ENCODE measurements around the gene NAA38. TPM values are rescaled to one million over a fixed set of nuclear protein-coding genes. Genes with fewer than 3 reads are reported as not detected.

Gene NAA38
- total RNA-seq, 1 experiment from 2014 or later, result 103 TPM

DNA sequence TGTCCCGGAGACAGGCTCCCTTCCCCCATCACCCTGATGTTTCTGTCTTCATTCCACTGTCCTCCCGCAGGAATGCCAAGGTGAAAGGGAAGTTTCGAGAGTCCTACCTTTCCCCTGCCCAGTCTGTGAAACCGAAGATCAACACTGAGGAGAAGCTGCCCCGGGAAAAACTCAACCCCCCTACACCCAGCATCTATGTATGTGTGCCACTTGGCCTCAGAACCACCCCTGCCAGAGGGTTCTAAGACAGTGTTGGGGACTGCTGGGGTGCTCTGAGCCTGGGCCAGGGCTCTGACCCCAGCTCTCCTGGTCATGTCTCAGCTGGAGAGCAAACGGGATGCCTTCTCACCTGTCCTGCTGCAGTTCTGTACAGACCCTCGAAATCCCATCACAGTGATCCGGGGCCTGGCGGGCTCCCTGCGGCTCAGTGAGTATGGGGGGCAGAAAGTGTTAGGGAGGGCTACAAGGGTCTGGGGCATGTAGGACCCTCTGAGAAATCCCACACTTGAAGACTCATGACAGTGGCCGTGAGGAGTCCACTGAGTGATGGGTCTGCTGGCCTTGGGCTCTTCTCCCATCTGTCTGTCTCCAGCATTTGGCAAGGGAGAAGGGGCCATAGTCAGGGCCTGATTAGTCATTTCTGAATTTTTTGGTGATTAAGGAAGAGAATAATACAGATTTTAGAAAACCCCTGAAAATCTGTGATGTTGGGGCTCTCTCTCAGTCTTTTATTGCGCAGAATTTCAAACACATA is 7.4 kb downstream of the NAA38 start:
- H3K9ac ChIP-seq (ENCODE audit: low read length), result peak overlapping the region; percentile 80
- H3K27me3 ChIP-seq (ENCODE audit: insufficient read depth, low read length), result no peaks in the 10 kb centered on the region
- RAD21 ChIA-PET (ENCODE audit: low non-redundant PET in 1 of 2, low total read pairs in 2 of 2, uncharacterized antibody in 2 of 2, unreplicated experiment in 2 of 2), result no interaction called here
- BruUV-seq (replicated peaks), result no TSS peak
- DNase-seq (ENCODE audit: low read depth, low spot score) (no peak), ATAC-seq (no peak)
- peak overlapping the region; percentile 5 to 77; a peak in 2 of 4 replicates for H3K4me3 ChIP-seq (replicated peaks in 1 of 2; ENCODE audit: low read depth in 1 of 2, low read length in 2 of 2)
- H3K36me3 ChIP-seq (ENCODE audit: control insufficient read depth in 1 of 2, insufficient read depth in 2 of 2, low read length in 2 of 2), result peaks cover 27 to 31% of the 10 kb centered on the region in 2 experiments
- H3K79me2 ChIP-seq (ENCODE audit: insufficient read depth, low read length), result peaks cover 45% of the 10 kb centered on the region
- peaks cover 20 to 37% of the 10 kb centered on the region in 2 experiments for H3K4me1 ChIP-seq (ENCODE audit: control insufficient read depth in 1 of 2, insufficient read depth in 2 of 2, low read length in 2 of 2)
- H3K9me2 ChIP-seq (ENCODE audit: insufficient read depth), result no peaks in the 10 kb centered on the region
- POLR2A ChIA-PET, result interaction anchor here (2.2 kb wide), 1 partner anchor 7 kb away, joined by 7 read pairs; no protein-coding TSS in a partner anchor
- no peaks in the 10 kb centered on the region for H4K20me1 ChIP-seq (ENCODE audit: insufficient read depth)
- H3K27ac ChIP-seq (ENCODE audit: low read depth, low read length), result peak overlapping the region; percentile 68; the same call in 1 of the 2 replicates
- TF ChIP-seq REST (IDR thresholded peaks at IDR 0.05; ENCODE audit: low read depth), result no peak
- TF ChIP-seq ZBTB33 (IDR thresholded peaks at IDR 0.05; ENCODE audit: extremely low read depth, insufficient replicate concordance, low read length), result no peak
- TF ChIP-seq SRF (IDR thresholded peaks at IDR 0.05; ENCODE audit: low read depth), result no peak
- TF ChIP-seq YY1 (IDR thresholded peaks at IDR 0.05; ENCODE audit: extremely low read depth, insufficient replicate concordance, low read depth, low read length), result no peak
- TF ChIP-seq JUND (IDR thresholded peaks at IDR 0.05), result no peak
- no peak for TF ChIP-seq RAD21 (IDR thresholded peaks at IDR 0.05; ENCODE audit: low read depth)
- no peak for TF ChIP-seq EGR1 (IDR thresholded peaks at IDR 0.05; ENCODE audit: low read depth)
- no peak for TF ChIP-seq ATF3 (IDR thresholded peaks at IDR 0.05)
- TF ChIP-seq SIN3A (IDR thresholded peaks at IDR 0.05; ENCODE audit: low read depth), result no peak
- no peak for TF ChIP-seq ZNF274 (IDR thresholded peaks at IDR 0.05; ENCODE audit: low read depth, low read length)
- TF ChIP-seq ELF1 (IDR thresholded peaks at IDR 0.05; ENCODE audit: borderline replicate concordance, low read depth), result no peak
- no peak for TF ChIP-seq MAX (IDR thresholded peaks at IDR 0.05)
- no peak for TF ChIP-seq TCF7L2 (IDR thresholded peaks at IDR 0.05; ENCODE audit: borderline replicate concordance, extremely low read depth, insufficient read depth, insufficient read length)
- no peak for TF ChIP-seq FOSL1 (IDR thresholded peaks at IDR 0.05; ENCODE audit: low read depth)
- H2AFZ ChIP-seq (ENCODE audit: low read depth, low read length, poor library complexity, severe bottlenecking), result no peak overlapping the region
- intact Hi-C loops (cut with micrococcal nuclease), result loop anchor here (2.0 kb wide), 1 partner anchor 107 kb away; no protein-coding TSS in a partner anchor
- peak overlapping the region; percentile 95; the same call in 1 of the 2 replicates for H3K4me2 ChIP-seq (ENCODE audit: low read length)
- H3K9me3 ChIP-seq (ENCODE audit: control insufficient read depth in 1 of 2, insufficient read depth in 1 of 2, low read depth in 1 of 2, low read length in 2 of 2), result no peaks in the 10 kb centered on the region
- CTCF ChIA-PET, result interaction anchor here (1.9 kb wide), 2 partner anchors 15 to 106 kb away, joined by 5 to 7 read pairs; no protein-coding TSS in a partner anchor

All from HCT116 (cell line).